Measurements from ENCODE around the gene TNFAIP8L2.

Gene TNFAIP8L2

DNA sequence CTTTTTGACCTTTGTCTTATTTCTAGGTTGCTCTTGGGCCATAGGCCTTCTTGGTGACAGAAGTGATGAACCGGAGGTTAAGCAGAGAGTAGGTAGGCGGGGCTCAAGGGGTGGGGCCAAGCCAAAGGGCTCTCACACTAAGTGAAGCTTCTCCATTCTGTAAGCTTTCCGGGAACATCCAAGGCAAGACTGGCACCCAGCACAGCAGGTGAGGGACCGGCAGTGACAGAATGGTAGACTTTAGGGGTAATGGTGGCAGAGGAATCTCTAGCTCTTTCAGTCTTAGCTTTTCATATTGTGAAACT lies at the start of gene TNFAIP8L2:
TSS of gene TNFAIP8L2 (plus strand) at position 135 of the 305 bp plus-strand sequence. CDS start 2,049 bp downstream, outside the sequence.
- DNase-seq: peak; percentile 76

DNA sequence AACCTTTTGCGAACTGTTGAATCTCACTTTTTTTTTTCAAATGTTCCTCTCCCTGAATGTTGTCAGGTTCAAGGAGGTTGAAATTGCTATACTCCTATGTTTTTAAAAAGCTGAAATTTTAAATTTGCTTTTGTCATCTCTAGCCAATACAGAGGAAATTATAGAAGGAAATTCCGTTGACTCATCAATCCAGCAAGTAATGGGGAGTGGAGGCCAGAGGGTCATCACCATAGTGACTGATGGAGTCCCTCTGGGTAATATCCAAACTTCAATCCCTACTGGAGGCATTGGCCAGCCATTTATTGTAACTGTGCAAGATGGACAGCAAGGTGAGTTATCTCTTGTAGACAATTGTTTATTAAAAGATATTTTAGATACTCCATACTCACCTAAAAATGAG lies 49.6 kb upstream of the TNFAIP8L2 start:
- DNase-seq: no peak

DNA sequence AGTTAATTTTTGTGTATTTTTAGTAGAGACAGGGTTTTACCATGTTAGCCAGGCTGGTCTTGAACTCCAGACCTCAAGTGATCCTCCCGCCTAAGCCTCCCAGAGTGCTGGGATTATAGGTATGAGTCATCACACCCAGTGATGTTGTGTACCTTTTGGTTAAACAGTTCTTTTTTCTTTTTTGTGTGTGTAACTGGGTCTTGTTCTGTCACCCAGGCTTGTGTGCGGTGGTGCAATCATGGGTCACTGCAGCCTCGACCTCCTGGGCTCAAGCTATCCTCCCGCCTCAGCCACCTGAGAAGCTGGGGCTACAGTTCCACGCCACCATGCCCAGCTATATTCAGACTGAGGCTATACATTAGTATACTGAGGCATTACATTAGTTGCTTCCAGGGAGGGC lies 48.1 kb upstream of the TNFAIP8L2 start:
- DNase-seq: no peak

DNA sequence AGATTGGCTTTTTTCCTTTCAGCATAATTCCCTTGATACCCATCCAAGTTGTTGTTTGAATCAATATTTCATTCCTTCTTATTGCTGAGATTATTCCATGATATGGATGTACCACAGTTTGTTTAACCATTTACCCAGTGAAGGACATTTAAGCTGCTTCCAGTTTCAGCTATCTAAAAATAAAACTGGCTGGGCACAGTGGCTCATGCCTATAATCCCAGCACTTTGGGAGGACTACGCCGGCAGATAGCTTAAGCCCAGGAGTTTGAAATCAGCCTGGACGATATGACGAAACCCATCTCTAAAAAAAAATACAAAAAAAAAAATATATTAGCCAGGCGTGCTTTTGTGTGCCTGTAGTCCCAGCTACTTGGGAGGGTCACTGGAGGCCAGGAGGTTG lies 42.6 kb upstream of the TNFAIP8L2 start:
- DNase-seq: no peak

DNA sequence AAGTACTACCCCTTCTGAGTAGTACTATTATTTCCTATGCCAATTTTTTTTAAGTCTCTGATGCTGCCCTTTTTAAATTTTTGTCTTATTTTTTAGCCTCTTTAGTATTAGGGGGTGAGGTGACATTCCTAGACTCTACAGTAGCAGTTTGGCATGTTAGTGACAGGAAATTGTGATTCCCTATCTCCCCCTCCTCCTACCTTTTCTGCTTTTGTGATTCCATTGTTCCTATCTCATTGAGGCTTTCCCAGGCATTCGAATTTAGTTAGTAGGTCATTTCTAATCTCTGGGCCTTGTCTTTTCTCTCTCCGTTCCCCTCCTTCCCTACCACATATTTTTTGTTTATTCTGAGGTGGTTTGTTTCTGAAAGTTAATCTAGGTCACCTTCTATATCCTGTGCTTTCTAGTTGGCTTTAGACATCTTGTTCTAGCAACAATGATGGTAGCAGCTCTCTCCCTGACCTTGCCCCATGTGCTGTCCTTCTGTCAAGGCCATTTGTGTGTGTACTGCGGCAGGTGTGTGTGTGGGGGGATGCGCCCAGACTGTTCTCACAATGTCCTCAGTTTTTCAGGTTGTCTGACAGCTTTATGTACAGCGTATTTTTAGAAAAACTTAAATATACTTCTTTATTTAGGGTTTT lies 31.6 kb upstream of the TNFAIP8L2 start:
- DNase-seq: no peak

DNA sequence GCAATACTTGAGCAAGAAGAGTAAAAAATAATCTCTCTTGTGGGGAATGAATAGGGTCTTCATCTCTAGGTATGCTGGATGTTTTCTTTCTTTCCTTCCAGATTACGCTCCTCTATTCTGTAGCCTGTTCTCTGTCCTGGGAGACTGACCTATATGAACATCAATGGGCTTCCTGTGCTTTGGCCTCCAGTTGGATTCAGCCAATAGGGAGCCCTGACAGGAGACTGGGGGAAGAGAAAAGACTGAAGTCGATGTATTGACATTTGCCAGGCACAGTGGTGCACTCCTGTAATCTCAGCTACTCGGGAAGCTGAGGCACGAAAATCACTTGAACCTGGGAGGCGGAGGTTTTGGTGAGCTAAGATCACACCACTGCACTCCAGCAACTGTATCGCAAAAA lies 27.6 kb upstream of the TNFAIP8L2 start:
- DNase-seq: no peak

DNA sequence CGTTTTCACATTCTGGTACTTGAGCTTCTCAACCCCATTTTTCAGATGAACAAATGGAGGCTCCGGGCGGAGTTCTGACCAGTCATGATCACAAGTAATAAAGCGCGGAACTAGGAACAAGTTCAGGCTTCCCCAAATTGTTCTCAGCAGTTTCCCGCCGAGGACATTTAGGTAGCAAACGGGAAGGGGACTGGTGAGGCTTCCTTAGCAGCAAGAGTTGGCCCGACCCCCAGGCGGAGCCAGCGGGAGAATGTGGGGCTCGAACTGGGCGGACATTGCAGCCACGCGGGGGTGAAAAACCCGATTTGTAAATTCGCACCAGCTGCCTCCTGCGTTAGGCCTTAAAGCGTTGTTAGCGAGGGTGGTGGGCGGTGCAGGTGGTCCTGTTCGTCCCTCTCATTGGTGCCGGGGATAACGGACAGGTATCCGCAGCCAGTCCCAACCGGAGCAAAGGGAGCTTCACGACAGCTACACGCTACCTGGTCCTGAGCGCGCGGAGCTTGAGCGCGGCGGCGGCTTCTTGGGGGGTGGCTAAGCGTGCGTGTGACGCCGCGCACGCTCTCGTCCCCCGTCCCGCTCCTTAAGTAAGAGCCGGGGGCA lies 25.4 kb upstream of the TNFAIP8L2 start:
- peak; percentile 74 for DNase-seq

DNA sequence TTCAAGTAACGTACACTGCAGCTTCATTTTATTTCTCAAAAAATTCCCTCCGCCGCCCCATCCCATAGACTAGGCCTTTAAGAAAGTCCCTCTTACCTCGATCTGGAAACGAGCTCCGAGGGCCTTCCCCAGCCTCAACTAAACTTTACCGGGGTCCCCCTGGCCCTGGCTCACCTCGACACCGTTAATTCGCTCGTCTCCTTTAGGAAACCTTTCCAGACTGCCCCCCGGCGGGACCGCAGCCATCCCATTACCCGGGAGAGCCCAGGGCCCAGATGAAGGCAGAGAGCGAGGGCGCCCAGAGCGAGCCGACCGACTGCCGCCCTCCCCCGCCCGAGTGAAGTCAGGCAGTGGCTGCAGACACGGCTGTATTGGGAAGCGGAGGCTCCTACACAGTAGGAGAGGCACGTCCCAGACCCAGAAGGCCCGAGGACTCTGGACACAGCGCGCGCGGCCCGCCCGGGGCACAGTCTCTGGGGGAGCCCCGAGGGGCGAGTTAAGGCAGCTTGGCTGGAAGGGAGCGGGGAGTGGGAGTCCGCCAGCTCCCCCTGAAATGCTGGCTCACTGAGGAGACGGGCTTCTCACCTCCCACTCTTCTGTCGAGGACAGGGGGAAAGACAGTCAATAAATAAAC lies 24.6 kb upstream of the TNFAIP8L2 start:
- no peak for DNase-seq

DNA sequence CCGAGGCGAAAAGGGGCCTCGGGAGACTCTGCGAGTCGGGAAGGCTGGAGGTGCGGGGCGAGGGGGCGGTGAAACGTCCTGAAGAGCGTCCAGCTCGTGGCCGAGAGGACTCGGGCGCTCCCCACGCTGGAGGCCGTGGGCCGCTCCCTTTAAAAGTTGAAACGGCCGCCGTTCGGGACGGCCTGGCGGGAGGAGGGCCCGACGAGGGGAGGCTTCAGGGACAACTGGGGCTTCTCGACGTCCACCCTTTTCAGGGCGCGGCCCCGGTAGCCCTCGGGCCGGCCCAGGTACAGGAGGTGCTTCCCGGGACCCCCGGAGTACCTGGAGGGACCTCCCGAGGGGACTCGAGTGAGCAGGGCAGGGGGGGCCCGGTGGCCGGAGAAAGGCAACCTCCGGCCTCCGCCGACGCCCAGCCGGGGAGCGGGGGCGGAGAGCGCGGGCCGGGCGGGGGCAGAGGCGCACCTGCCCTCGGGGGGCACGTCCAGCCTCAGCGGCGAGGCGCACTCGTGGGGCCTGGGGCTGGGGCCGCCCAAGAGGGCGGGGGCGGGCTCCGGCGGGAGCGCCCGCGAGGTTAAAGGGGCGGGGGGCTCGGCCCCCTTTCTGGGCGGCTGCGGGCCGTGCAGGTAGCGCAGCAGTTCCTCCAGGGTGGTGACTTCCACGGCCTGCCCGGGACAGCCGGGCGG lies 24.0 kb upstream of the TNFAIP8L2 start:
- no peak for DNase-seq

DNA sequence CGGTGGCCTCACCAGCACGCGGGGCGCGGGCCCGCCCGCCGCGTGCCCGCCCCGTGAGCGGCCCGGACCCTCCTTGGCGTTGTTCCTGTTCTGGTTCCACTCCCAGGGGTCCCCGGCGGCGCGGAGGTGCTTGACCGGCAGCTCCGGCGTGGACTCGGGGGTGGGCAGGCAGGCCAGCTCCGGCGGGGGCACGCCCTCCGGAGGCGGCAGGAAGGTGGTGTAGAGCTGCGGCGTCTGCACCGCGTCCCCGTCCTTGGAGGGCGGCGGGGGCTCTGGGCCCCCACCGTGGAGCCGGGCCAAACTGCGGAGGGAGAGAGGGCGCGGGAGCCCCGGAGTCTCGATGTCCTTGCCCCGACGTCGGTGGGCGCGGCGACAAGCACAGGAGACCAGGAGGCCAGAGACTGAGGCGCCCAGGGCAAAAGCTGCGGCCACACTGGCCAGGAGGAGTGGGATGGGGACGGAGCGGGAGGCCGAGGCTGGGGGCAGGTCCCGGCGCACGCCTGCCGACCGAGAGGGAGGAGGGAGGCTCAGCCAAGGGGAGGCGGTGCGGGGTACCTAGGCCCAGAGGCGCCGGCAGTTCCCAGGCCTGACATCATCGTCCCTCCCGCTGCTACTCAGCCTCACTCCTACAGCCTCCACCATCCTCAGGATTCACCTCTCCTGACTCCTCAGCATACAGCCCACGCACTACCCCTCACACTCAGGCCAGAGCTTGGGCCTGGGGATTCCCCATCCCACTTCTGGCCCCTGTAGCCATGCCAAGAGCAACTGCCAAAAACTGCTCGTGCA lies 23.2 kb upstream of the TNFAIP8L2 start:
- DNase-seq: no peak

DNA sequence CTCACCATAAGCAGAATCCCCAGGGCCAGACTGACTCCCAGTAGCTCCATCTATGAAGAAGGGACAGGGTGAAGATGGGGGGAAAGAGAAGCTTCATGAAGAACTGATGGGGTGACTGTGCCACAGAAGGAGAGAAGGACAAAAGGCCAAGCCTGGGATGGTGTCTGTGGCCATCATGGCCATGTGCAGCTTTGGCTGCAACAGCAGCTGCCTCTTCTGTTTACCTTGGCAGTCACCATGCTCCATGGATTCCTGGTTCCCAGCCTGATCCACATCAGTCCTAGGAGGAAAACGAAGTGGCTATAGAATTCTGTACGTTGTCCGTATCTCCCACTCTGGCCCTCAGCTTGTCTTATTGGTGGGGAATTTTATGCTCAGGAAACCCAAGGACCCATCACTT lies 22.1 kb upstream of the TNFAIP8L2 start:
- DNase-seq: no peak

DNA sequence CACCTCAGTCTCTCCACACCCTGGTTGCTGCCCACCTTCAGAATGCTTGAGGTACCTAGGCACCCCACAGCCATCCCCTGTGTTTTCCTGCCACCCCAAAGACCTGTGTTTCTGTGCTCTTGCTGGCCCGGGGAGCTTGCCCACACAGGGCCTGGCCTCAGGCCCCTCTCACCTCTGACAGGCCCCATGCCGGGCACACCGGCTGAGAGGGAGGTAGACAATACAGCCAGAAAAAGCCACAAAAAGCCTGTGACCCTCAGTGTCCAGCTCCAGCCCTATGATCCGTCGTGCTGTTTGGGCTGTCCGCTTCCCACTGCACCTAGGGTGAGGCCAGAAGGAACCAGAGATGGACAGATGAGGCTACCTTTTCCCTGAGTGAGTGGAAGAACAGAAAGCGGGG lies 21.5 kb upstream of the TNFAIP8L2 start:
- DNase-seq: no peak

DNA sequence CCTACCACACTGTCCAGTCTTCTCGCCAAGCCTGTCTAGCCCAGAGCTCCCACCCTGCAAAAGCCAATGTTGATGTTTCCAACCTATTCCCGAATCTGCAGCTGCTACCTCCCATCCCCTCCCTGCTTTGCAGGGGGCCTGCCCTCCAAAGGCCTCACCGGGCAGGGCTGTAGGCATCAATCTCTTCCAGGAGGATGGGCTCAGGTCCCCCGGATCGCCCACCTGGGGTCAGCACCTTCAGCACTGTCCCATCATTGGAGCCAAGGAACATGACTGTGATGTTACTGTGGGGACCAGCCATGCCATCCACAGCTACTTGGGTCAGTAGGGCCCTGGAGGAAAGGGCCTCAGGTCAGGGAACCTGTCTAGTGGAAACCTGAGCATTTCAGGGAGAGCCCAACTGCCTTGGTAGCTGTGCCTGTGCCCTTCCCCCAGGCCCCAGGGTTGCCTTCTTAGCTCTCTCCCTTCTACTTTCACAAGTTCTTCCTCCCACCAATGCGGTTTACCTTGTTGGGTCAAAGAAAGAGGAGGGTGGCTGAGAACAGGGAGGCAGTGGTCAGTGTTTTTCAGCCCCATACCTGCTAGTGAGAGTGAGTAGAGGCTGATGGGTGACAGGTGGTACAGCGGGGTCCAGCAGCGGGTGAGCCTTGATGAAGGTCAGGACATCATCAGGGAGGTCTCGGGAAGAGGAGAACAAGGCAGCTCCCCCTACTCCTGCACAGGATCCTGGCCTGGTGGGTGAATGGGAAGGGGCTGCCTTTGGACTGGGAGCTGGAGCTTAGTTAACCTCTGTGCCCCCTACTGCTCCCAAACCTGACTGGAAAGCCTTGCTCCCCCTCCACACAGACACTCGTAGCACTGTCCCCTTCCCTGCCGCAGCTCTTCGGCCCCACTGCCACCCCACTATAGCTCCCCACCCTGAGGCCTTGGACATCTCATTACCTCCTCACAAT lies 20.7 kb upstream of the TNFAIP8L2 start:
- DNase-seq: no peak

DNA sequence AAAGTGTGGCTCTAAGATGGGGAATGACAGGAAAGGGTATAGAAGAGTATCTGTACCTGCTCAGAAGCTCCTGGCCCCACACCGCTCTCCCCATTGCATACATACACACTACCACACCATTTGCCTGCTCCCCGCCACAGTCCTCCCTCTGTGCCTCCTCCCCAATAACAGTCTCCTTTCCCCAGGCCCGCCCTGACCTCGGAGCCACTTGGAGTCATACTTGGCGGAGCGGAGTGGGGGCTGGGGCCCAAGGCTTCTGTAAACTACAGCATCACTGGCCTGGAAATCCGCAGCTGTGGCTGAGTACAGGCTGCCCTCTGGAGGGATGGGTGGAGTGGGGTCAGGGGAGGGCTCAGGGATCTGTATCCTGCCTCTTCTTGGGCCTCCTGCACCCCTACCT lies 18.7 kb upstream of the TNFAIP8L2 start:
- no peak for DNase-seq

DNA sequence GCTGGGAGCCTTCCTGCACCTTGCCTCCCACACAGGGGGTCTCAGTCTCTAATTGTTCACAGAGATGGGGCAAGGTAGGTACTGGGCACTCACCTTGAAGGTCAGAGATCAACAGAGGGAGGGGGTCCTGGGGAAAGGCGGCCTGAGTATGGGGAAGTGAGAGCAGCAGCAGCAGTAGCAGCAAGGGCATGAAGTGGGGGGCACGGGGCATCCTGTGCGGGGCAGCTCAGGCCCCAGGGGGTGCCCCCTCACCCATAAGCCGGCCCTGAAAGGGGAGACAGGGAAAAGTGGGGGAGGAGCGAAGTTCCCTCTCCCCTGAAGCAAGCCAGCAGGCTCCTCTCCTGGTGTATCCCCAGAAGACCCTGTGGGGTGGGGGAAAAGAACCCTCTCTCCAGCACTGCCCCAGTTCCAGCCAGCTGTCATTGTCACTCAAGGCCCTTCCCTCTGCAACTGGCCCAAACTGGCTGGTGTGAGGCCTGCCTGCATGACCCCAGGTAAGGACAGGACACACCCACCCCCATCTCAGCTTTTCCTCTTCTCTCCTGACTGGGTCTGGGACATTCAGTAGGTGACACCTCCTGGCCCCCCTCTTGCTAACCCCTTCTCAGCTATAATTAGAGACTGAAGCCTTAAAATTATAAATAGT lies 13.9 kb upstream of the TNFAIP8L2 start:
- DNase-seq: no peak

DNA sequence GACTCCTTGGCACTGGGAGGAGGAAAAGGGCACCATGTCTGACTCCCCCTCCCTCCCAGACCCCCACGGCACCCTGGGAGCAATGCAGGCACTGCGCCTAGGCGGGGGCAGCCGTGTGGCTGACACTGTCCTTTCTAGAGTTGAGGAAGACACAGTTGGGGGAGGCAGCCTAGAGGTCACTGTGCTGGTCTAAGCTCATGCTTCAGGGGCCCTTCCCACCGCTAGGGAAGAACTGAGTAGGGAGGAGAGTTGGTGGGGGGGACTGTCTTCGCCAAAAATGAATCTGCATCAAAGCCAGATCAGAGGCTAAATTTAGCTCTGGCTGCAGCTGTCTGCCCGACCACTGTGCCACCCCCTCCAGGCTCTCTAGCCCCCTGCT lies 13.4 kb upstream of the TNFAIP8L2 start:
- no peak for DNase-seq

DNA sequence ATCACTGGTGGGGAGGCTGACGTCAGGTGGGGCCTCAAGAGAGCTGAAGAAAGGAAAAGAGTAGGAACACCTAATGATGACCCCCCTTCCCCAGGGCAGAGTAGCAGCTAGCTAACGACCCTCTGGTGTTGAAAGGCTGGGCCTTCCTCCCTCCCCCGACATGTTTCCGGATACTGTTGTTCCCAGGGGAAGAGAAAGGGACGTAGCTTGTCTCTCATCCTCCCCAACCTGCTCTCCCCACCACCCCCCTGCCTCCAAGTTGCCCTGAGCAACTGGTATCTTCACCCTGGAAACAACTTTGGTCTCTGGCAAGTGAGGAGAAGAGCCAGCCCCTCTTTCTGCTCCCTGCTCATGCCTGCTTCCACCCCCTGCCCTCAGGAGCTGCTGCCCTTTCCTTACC lies 12.5 kb upstream of the TNFAIP8L2 start:
- DNase-seq: no peak

DNA sequence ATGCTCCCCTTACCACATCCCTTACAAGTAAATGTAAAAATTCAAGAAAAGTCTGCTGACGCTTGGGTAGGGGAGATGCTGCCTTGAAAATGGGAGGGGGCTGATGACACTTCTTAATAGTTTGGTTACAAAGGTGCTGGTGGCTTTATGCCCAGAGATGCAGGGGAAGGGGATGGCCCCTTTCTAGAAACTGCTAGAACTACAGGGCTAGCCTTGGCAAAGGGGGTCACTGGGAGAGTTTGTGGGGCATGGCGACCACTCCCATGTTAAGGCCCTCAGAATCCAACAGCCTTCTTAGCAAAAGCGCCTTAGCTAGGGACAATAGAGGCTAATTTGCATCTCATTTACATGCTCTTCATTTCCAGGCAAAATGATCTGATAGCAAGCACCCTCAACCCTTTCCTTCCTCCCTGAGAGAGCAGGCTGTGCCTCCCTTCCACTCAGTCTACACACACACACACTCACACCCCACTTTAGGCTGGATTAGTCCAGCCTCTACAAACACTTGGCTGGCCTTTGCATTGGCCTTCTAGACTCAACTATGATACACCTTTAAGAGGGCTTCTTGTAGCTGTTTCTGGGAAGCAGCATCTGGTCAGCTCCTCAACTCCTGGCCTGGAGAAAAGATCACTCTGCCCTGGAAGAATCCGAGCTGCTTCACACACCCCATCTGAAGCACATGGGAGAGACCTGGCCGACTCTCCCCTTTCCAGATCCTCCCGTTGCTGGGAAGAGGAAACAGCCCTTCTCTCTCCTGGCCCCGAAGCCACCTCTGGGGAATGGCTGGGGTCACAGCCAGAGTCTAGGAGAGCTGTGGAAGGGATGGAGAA lies 11.8 kb upstream of the TNFAIP8L2 start:
- DNase-seq: no peak

DNA sequence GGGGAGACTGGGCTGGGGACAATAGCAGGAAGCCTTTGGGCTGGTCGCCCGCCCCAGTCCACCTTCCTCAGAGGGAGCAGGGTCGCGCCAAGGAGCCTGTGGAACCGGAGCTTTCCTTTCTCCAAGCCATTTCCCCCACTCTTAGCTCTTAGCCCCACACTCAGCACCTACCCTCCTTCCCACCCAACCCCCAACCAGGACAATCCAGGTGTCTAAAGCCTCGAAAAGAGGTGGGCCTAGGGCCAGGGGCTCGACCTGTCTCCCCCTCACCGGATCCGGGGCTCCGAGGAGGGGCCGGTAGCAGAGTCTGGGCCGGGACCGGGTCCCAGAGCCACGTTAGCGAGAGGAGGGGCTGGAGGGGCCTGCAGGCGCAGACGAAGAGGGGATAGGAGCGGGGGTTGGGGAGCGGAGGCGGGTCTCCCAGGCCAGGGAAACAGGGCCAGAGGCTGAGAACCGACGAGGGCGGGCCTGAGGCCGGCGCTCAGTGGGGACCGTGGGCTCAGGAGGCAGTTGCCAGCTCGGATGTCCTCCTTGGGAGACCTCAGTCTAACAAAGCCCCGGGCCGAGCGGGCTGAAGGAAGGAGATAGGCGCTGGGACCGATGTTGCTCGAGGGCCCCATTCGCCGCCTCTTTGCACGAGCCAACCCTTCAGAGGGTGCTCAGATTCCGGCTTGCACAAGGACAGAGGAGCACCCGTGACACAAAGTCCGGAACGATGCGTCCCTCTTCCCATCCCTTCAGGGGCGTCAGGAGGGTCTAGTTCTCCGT lies 11.0 kb upstream of the TNFAIP8L2 start:
- no peak for DNase-seq

DNA sequence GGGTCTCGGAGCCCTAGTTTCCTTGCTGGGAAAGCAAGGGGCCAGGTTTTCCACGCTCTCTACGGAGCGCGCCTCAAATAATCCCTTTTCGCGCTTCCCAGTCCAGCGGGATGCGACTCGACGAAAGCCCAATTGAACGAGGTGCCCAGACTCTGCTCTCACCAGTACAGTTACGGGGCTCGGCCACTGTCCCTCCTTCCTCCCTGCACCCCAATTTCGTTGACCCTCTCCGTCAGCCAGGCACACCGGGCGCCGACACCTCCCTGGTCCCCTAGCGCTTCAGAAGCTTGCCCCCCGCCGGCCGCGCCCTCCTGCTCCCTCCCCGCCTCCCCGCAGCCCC lies 10.4 kb upstream of the TNFAIP8L2 start:
- DNase-seq: no peak
